HepG2 (cell line): ENCODE results near the gene TMEM86B.

Experiments used
- CEBPB ChIP-seq: IDR thresholded peaks from 2 replicates; pipeline ENCODE4 v1.6.1; 2011; ENCODE audit warnings: low read depth, low read length, improper control_type of control experiment, borderline replicate concordance
- CREB1 ChIP-seq, 2 experiments: fragments of 450-650 bp in 1 of 2; IDR thresholded peaks; 2 replicates each; pipeline ENCODE4 v1.6.1; 2016 to 2017; ENCODE audit warnings: control low read depth in 1 of 2, mild to moderate bottlenecking in 1 of 2, missing compliant biosample characterization in 1 of 2, missing genetic modification characterization in 1 of 2
- GABPA ChIP-seq, 2 experiments: IDR thresholded peaks; 2 replicates each; pipeline ENCODE4 v1.6.1; 2011 to 2016; ENCODE audit warnings: low read depth in 2 of 2, low read length in 1 of 2, missing biosample characterization in 1 of 2, missing genetic modification characterization in 1 of 2
- HMGXB4 ChIP-seq, 2 experiments: sonication (generic) in 1 of 2; formaldehyde crosslinking in 1 of 2; IDR thresholded peaks; 2 replicates each; pipeline versions ENCODE4 v1.4.0 to v1.6.1; 2018 to 2020; ENCODE audit warnings: missing genetic modification reagents in 2 of 2, borderline replicate concordance in 1 of 2, low read depth in 1 of 2, mild to moderate bottlenecking in 1 of 2, missing biosample characterization in 1 of 2
- SMARCC2 ChIP-seq: fragments of 450-650 bp; IDR thresholded peaks from 2 replicates; pipeline ENCODE4 v1.6.1; 2017; ENCODE audit warnings: antibody characterized with exemption, mild to moderate bottlenecking
- ZBTB34 ChIP-seq: sonication (generic); formaldehyde crosslinking; IDR thresholded peaks from 2 replicates; pipeline ENCODE4 v1.8.0; 2022; ENCODE audit warnings: mild to moderate bottlenecking, missing genetic modification reagents
- ZMAT5 ChIP-seq: sonication (generic); formaldehyde crosslinking; IDR thresholded peaks from 2 replicates; pipeline ENCODE4 v1.5.0; 2020; ENCODE audit warnings: mild to moderate bottlenecking, low read depth, missing genetic modification reagents, borderline replicate concordance
- ZSCAN9 ChIP-seq: IDR thresholded peaks from 2 replicates; pipeline ENCODE4 v1.6.1; 2016; ENCODE audit warnings: borderline replicate concordance

GRCh38 chr19:55199620-55200204 lies 28.9 kb downstream of the TMEM86B start:
- no peak for TF ChIP-seq HMGXB4 (CRISPR knock-in tag; IDR thresholded peaks at IDR 0.05; ENCODE audit: borderline replicate concordance in 1 of 2, low read depth in 1 of 2)
- no peak for TF ChIP-seq CEBPB
- TF ChIP-seq ZSCAN9 (CRISPR knock-in tag), result no peak
- no peak for TF ChIP-seq ZMAT5 (CRISPR knock-in tag)
- TF ChIP-seq GABPA (IDR thresholded peaks at IDR 0.05; ENCODE audit: low read depth, low read length), result no peak
- TF ChIP-seq GABPA (CRISPR knock-in tag; IDR thresholded peaks at IDR 0.05; ENCODE audit: low read depth), result no peak
- no peak for TF ChIP-seq CREB1 (IDR thresholded peaks at IDR 0.05)
- no peak for TF ChIP-seq CREB1 (CRISPR knock-in tag; IDR thresholded peaks at IDR 0.05)
- no peak for TF ChIP-seq SMARCC2
- no peak for TF ChIP-seq ZBTB34 (CRISPR knock-in tag)
